ENCODE measurements around the gene PSMB5.
"Not testable (repeated sequence)": the region's sequence is repeated elsewhere in the genome, so short reads cannot be mapped to it uniquely, and the experiment has no call there.

PSMB5 gene

DNA sequence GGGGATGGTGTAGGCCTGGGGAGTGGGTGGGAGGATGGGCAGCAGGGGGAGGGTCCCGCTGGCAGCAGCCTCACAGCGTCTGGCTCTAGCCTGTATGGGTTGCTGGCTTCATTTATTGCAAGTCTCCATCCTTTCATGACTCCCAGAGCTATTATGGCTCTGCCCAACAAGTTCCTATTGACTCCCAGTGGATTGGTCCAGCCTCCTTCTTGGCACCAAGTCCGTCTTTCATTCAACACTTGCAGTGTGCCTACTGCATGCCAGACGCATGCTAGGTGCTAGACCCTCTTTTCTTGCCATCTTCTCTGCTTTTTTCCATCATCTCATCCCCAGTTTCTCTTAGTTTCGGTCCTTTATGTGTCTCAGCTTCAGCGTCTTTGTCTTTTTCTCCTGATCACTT is 8.4 kb upstream of the PSMB5 start:
- no peak for DNase-seq

GRCh38 chr14:23042162-23042965 is 7.7 kb upstream of the PSMB5 start, which contains the start of gene PSMB11:
Gene PSMB11 (plus strand): TSS chr14:23042212. CDS start chr14:23042226, 14 bp downstream.
- DNase-seq, result no peak

- no peak for DNase-seq
These were observed 7.0 kb upstream of the PSMB5 start for GRCh38 chr14:23041729-23042128.

GRCh38 chr14:23040100-23040499 is 5.4 kb upstream of the PSMB5 start:
- no peak for DNase-seq

GRCh38 chr14:23035303-23036144 is 824 bp upstream of the PSMB5 start:
- DNase-seq, result peak in 1 of 4 experiments; percentile 12

GRCh38 chr14:23033801-23034497 is 751 bp downstream of the PSMB5 start:
- DNase-seq, result peak in 2 of 4 experiments; percentile 16 to 28

- no peak for DNase-seq
These were observed 1.4 kb downstream of the PSMB5 start for GRCh38 chr14:23033251-23033727.

- no peak for DNase-seq
These were observed 3.8 kb downstream of the PSMB5 start for GRCh38 chr14:23030936-23031335.

GRCh38 chr14:23028799-23029198 is 5.9 kb downstream of the PSMB5 start:
- DNase-seq, result peak in 3 of 4 experiments; percentile 21 to 48 (median 26)

DNA sequence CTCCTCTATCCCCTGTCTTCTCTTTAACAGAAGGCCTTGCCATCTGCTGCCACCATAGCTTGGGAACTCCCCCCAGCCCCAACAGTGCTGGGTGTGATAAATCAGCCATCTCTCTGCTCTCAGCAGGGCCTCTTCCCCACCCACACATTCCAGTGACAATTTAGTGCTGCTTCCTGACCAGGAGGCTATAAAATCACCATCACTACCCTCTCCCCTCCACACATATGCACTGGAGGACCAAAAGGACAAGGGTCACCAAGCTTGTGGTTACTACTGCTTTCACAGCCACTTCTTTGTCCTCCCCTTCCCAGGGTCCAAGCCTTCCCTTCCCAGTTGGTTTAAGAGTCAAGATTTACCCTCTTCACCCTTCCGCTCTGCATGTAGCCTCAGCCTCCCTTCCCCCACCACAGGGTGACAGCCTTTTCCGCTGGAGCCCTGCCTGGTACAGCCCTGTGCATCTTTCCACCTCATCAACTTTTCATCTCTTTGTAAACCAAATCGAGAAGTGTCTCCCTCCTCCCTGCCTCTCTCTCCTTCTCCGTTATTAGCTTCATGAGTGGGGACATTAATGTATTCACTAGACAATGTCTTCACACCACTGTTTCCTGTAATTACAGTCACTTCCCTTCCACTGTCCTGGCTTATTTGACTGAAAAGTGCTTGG is 9.4 kb downstream of the PSMB5 start:
- DNase-seq, result no peak

DNA sequence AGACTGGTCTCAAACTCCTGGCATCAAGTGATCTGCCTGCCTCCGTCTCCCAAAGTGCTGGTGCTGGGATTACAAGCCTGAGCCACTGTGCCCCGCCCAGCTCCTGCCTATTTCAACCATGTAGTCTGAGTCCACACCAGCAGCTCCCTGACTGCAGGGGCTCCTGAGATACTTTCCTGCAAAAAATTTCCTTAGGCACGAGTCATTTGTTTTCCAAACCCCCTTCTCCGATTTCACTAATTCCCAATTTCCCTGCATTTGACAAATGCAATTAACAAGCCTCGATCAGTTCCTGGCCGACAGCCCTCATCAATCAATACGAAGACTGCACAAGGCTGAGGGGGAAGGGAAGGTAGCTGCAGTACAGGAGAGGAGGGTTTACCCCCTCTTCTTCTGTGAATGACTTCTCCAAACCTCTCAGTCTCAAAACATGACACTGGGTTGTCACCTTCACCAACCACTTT is 10.1 kb downstream of the PSMB5 start:
- no peak for DNase-seq

- DNase-seq, result no peak
These were observed 10.9 kb downstream of the PSMB5 start for GRCh38 chr14:23023795-23024152.

- DNase-seq, result no peak
These were observed 11.5 kb downstream of the PSMB5 start for GRCh38 chr14:23023022-23023794.

GRCh38 chr14:23021889-23022442 is 12.7 kb downstream of the PSMB5 start:
- DNase-seq, result no peak

GRCh38 chr14:23021434-23021833 is 13.3 kb downstream of the PSMB5 start:
- no peak for DNase-seq

- no peak for DNase-seq
These were observed 14.3 kb downstream of the PSMB5 start for GRCh38 chr14:23020143-23021128.

DNA sequence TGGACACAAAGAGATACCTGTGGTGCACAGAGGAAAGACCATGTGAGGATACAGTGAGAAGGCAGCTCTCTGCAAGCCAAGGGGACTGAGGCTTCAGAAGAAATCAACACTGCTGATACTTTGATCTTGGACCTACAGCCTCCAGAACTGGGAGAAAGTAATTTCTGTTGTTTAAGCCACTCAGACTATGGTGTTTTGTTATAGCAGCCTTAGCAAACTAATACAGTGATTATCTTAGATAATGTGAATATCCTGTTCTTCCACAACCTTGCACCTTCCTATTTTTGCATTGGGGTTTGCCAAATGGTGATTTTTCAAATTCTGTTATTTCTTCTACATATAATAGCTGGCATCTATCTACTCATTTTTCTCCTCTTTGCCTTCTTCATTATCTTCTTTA is 16.6 kb downstream of the PSMB5 start:
- DNase-seq, result no peak

DNA sequence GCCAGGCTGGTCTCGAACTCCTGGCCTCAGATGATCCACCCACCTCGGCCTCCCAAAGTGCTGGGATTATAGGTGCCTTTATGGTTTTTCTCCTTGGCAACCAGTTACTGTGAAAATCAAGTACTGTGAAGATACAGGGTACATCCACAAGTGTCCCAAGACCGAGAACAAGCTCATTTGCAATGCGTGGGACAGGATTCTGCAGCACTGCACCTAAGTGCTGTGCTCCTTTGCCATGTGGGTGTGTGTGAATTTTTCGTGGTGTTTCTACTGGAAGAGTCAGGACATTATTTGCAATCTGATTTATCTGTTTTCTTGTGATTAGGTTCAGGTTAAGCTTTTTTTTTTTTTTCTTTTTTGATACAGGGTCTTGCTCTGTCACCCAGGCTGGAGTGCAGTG is 17.6 kb downstream of the PSMB5 start:
- no peak for DNase-seq

DNA sequence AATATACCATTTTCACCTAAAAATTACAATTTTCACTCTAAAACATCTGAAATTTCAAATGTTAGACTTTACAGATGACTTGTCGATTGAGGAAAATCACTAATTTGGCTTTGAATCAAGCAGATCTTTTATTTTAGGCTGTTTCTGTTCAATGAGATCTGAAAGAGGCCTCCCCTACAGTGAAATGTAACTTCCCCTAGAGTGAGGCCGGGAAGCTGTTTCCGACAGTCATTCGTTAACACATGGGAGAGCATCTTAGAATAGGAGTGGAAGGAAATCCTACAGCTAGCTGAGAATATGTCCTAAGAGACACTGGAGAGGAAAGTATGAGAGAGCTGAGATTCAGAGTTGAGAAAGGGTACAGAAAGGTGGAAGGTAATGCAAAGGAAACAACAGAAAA is 19.1 kb downstream of the PSMB5 start:
- DNase-seq, result peak in 3 of 4 experiments; percentile 20 to 37 (median 34)

DNA sequence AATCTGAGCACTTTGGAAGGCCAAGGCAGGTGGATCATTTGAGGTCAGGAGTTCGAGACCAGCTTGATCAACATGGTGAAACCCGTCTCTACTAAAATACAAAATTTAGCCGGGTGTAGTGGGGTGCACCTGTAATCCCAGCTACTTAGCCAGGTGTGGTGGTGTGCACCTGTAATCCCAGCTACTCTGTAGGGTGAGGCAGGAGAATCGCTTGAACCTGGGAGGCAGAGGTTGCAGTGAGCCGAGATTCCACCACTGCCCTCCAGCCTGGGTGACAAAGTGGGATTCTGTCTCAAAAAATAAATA is 21.0 kb downstream of the PSMB5 start:
- not testable (repeated sequence) for DNase-seq

All from suppressor macrophage (primary cell).